ENCODE results near the gene C2CD2.

DNA sequence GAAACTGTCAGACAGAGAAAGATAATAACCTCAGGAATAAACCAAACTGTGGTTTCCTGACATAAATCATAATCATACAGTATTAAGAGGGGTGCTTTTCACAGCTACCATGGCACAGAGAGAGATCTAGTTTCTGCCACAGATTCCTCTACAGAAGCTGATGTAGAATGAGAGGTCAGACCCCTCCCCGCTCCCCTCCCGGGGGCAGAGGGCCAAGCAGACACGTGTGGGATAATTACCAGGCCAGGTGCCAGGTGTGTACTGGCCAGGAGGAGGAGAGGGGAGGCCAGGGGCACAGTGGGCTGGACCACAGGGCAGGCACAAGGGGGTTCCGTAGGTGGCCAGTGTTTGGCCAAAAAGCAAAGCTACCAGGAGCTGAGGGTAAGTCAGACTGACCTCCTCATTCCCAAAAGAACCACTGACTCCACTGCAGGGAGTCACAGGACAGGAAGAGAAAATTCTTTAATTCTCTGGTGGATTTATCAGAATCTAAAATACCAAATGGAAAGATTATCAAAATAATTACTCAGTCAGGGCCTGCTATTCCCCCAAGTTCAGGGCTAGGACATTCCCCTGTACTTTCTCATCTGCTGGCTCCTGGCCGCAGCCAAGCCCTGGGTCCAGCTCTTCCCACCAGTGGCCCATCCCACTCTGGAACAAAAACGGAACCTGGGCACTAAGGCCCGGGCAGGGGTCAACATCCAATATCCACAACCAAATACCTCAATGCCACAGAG lies 30.0 kb downstream of the C2CD2 start:
- no peak for TF ChIP-seq POLR2A (IDR thresholded peaks at IDR 0.05; ENCODE audit: low read depth, low read length)
- no peak for TF ChIP-seq TAF1 (IDR thresholded peaks at IDR 0.05; ENCODE audit: low read depth, low read length)
- no peak for TF ChIP-seq POLR2AphosphoS5 (IDR thresholded peaks at IDR 0.05; ENCODE audit: low read depth, low read length)

All from GM12891 (cell line).